Endothelial cell of umbilical vein (primary cell): ENCODE data around the gene CFAP46.

ENCODE experiments used
- CTCF ChIP-seq, 2 donors: IDR thresholded peaks; 1 replicate in 1 of 2; 2 replicates in 1 of 2; pipeline ENCODE4 v1.5.1; 2011; ENCODE audit warnings: low read length in 2 of 2, mild to moderate bottlenecking in 2 of 2, moderate library complexity in 2 of 2, control low read depth in 1 of 2, inconsistent platforms in 1 of 2, low read depth in 1 of 2; ENCODE audit not compliant: insufficient read depth in 1 of 2; ENCODE audit errors: extremely low read depth in 1 of 2
- EZH2 ChIP-seq: IDR thresholded peaks from 2 replicates; pipeline ENCODE4 v1.6.1; 2012; ENCODE audit warnings: borderline replicate concordance, low read depth, mild to moderate bottlenecking, moderate library complexity, low read length, inconsistent platforms; ENCODE audit not compliant: severe bottlenecking
- GATA2 ChIP-seq: IDR thresholded peaks from 2 replicates; pipeline ENCODE4 v1.7.0; 2011; ENCODE audit warnings: low read depth, mild to moderate bottlenecking, moderate library complexity, mixed read lengths, low read length; ENCODE audit not compliant: insufficient read length, insufficient read depth
- JUN ChIP-seq: IDR thresholded peaks from 2 replicates; pipeline ENCODE4 v1.6.1; 2011; ENCODE audit warnings: borderline replicate concordance, low read depth; ENCODE audit not compliant: insufficient read length, insufficient read depth
- MAX ChIP-seq: IDR thresholded peaks from 2 replicates; pipeline ENCODE4 v1.6.1; 2011; ENCODE audit not compliant: insufficient read depth, insufficient read length
- MYC ChIP-seq: IDR thresholded peaks from one replicate; pipeline ENCODE4 v1.6.1; 2011; ENCODE audit warnings: mild to moderate bottlenecking, low read depth, low read length
- POLR2A ChIP-seq: IDR thresholded peaks from 2 replicates; pipeline ENCODE4 v1.6.1; 2012; ENCODE audit warnings: low read depth, mild to moderate bottlenecking, control low read depth, low read length
- POLR2AphosphoS5 ChIP-seq: IDR thresholded peaks from 2 replicates; pipeline ENCODE4 v1.6.1; 2012; ENCODE audit warnings: low read depth, mild to moderate bottlenecking, control low read depth, low read length, moderate library complexity; ENCODE audit not compliant: insufficient read depth

GRCh38 chr10:132804785-132805426, 137.5 kb downstream of the CFAP46 start:
- TF ChIP-seq CTCF (IDR thresholded peaks at IDR 0.05; ENCODE audit: extremely low read depth in 1 of 2, insufficient read depth in 1 of 2, low read depth in 1 of 2, low read length in 2 of 2), result no peak
- TF ChIP-seq MAX, result no peak
- TF ChIP-seq EZH2, result no peak
- no peak for TF ChIP-seq POLR2AphosphoS5
- no peak for TF ChIP-seq POLR2A
- TF ChIP-seq GATA2, result no peak
- no peak for TF ChIP-seq MYC
- TF ChIP-seq JUN, result no peak
